ENCODE measurements around the gene CSPG5.

The CSPG5 gene, protein sequence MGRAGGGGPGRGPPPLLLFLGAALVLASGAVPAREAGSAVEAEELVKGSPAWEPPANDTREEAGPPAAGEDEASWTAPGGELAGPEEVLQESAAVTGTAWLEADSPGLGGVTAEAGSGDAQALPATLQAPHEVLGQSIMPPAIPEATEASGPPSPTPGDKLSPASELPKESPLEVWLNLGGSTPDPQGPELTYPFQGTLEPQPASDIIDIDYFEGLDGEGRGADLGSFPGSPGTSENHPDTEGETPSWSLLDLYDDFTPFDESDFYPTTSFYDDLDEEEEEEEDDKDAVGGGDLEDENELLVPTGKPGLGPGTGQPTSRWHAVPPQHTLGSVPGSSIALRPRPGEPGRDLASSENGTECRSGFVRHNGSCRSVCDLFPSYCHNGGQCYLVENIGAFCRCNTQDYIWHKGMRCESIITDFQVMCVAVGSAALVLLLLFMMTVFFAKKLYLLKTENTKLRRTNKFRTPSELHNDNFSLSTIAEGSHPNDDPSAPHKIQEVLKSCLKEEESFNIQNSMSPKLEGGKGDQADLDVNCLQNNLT

DNA sequence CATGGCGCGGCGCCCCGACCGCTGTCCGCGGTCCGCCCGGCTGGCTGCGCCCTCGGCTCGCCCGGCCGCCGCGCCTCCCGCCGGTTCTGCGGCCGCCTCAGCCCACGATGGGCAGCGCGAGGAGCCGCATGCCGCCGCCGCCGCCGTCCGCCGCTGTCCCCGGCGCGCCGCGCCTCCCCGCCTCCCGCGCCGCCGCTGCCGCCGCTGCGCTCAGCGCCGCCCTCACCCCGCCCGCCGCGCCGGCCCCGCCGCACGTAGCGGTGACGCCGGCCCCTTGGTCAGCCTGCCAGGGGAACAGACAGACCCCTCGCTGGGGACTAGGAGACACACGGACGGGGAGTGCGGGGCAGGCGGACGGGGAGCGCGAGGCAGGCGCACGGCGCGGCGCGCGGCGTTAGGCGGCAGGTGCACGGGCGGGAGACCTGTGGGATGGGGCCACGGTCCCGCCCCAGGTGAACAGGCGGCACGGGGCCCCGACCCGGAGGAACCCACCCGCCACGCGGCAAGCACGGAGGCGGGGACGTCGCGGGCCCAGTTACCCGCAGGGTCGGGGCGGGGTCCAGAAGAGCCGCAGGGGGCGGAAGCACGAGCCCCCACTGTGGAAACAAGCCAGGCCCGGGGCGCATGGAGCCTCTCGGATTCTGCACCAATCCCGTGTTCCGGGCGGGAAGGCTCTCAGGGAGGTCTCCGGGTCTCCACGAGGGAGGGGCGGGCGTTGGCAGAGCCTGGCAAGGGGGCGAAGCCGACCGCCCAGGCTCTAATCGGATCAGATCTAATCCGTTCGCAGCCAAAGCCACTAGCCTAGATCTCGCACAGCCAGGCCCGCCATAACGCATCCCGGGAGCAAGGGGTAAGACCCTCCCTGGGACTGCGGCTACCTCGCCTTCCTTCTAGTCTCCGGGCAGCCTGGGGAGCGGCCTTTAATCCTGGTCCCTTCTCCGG lies at the start of gene CSPG5:
Gene CSPG5 (minus strand): TSS at position 175 of the 942 bp plus-strand sequence. CDS start 172 bp downstream, at position 3.
- no peak for DNase-seq (ENCODE audit: low spot score)

DNA sequence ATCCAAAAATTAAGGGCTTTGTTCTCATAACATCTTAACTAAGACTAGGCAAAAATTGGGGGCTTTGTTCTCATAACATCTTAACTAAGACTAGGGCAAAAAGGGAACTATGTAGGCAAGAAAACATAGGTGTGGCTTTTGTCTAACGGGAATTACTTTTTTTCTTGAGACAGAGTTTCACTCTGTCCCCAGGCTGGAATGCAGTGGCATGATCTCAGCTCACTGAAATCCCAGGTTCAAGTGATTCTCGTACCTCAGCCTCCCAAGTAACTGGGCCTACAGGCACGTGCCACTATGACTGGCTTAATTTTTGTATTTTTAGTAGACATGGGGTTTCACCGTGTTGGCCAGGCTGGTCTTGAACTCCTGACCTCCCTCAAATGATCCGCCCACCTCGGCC lies 49.8 kb upstream of the CSPG5 start:
- DNase-seq (ENCODE audit: low spot score) = no peak

DNA sequence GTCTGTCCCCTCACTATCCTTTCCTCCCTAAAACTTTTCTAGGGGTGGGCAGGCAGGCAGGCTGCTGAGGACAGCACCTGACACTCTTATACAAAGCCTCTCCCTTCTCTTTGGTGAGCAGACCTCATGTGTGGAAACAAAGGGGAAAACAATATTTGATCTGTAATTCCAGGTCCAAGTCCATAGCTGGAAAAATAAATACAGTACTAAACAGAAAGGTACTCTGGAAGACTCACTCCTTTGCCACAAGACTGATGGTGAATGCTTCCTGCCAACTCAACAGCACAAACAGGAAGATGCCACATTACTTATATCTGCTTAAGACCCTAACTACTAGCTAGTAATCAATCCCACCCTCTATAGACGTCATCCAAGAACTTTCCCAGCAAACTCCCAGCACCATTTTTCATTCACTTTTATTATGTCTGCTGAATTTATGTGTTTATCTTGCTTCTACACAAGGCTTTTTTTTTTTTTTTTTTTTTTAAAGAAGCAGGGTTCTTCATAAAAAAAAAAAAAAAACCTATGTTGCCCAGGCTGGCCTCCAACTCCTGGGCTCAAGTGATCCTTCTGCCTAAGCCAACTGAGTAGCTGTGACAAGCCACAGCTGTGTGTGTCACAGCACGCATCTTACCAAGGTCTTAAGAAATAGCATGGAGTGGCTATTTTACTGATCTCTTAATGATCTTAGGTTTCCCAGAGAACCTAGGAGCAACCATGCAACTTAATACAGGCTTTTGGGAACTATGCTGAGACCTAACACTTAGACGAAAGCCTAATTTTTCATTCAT lies 44.2 kb upstream of the CSPG5 start:
- DNase-seq (ENCODE audit: low spot score) = no peak

- DNase-seq (ENCODE audit: low spot score) = no peak
Observed at GRCh38 chr3:47617086-47618010, 38.7 kb upstream of the CSPG5 start.

- no peak for DNase-seq (ENCODE audit: low spot score)
Observed at GRCh38 chr3:47614788-47615187, 36.1 kb upstream of the CSPG5 start.

DNA sequence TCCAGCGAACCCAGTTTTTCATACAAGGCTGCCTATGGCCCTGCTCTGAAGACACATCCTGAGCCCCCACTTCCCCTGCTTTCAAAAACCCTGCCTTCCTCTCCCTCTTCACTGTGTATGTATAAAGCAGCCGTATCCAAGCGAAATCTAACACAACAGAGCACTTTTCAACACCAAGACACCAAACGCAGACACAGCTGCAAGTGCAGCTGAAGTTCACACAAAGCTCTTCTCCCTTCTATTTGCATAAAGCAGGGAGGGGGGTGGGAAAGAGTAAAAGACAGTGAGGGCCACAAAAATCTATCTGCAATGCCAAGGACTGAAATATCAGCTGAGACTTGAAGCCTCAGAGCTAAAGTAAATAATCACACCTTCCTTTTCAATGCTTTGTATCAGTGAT lies 35.1 kb upstream of the CSPG5 start:
- DNase-seq (ENCODE audit: low spot score) = no peak

GRCh38 chr3:47612879-47613278 lies 34.2 kb upstream of the CSPG5 start:
- DNase-seq (ENCODE audit: low spot score) = no peak

- no peak for DNase-seq (ENCODE audit: low spot score)
Observed at GRCh38 chr3:47612178-47612577, 33.5 kb upstream of the CSPG5 start.

DNA sequence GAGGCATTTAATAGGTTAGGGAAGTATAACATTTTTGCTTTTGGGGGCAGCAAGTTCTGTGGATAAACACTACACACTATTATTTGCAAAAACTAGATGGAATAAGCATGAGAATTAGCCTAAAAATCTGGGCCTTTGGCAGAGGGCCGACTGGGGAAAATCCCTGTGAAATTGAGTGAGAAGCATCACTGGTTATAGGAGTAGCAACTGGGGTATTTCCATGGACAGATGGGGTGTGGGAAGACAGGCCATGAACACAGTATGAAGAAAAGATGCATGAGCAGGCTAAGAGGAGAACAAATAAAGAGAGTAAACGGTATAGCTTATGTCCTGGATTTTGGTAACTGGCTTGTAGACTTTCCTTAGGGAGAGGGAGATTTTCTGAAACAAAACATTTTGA lies 32.9 kb upstream of the CSPG5 start:
- no peak for DNase-seq (ENCODE audit: low spot score)

GRCh38 chr3:47610583-47610982 lies 31.9 kb upstream of the CSPG5 start:
- DNase-seq (ENCODE audit: low spot score) = no peak

GRCh38 chr3:47607335-47607734 lies 28.7 kb upstream of the CSPG5 start:
- DNase-seq (ENCODE audit: low spot score) = no peak

DNA sequence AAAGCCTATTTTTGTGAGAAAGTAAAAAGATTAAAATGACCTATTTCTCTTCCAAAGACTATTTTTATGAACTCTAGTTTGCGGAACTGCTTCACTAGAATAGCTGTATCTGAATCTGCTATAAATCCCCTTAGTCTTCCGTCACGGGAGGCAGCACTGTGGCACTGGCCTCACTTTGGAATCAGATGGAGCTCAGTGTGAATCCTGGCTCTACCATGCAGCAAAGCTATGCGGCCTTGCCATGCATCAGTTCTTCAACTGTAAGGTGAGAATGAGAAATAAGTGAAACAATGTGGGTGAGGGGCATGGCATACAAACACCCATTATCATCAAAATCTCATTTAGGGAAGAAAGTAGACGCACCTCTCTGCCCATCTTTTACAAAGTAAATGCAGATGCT lies 27.5 kb upstream of the CSPG5 start:
- no peak for DNase-seq (ENCODE audit: low spot score)

- no peak for DNase-seq (ENCODE audit: low spot score)
Observed at GRCh38 chr3:47605652-47606051, 27.0 kb upstream of the CSPG5 start.

GRCh38 chr3:47604145-47604544 lies 25.5 kb upstream of the CSPG5 start:
- no peak for DNase-seq (ENCODE audit: low spot score)

GRCh38 chr3:47603332-47603731 lies 24.7 kb upstream of the CSPG5 start:
- no peak for DNase-seq (ENCODE audit: low spot score)

GRCh38 chr3:47601281-47601680 lies 22.6 kb upstream of the CSPG5 start:
- no peak for DNase-seq (ENCODE audit: low spot score)

DNA sequence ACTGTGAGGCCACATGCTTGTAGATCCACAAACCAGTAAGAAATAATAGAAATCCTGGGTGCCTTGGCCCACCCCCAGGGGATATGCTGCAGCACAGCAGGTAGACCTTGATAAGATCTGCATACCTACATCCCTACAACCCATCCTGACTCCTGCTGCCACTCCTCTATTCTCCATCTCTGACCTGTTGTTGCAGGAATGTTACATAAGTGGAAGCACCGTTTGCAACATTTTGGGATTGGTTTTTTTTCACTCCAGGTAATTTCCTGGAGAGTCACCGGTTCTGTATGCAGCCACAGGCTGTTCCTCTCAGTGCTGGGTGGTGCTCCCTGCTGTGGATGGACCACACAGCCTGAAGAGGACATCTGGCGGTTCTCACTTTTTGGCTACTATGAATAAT lies 16.1 kb upstream of the CSPG5 start:
- no peak for DNase-seq (ENCODE audit: low spot score)

- DNase-seq (ENCODE audit: low spot score) = no peak
Observed at GRCh38 chr3:47592066-47592795, 13.6 kb upstream of the CSPG5 start.

GRCh38 chr3:47590216-47590615 lies 11.6 kb upstream of the CSPG5 start:
- DNase-seq (ENCODE audit: low spot score) = no peak

- DNase-seq (ENCODE audit: low spot score) = no peak
Observed at GRCh38 chr3:47588587-47588986, 9.9 kb upstream of the CSPG5 start.

Measured in CD4-positive, alpha-beta T cell treated with Interleukin-15 for 4 hours (primary cell).